NCI-H2196 (cell line): Measurements from ENCODE around the gene OPHN1.
"Not testable (repeated sequence)": the region's sequence is repeated elsewhere in the genome, so short reads cannot be mapped to it uniquely, and the experiment has no call there.

Experiments
- DNase-seq: peaks from one replicate; lab custom pipeline; 2025; ENCODE audit not compliant: unreplicated experiment; lab: John Stamatoyannopoulos, UW

The OPHN1 gene

DNA sequence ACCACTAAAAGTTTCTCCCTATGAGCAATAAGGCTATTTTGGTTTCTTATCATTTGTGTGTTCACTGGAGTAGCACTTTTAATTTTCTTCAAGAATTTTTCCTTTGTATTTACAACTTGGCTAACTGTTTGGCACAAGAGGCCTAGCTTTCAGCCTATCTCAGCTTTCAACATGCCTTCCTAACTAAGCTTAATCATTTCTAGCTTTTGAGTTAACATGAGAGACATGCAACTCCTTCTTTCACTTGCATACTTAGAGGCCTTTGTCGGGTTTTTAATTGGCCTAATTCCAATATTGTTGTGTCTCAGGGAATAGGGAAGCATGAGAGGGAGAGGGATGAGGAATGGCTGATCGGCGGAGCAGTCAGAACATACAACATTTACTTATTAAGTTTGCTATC is 349.8 kb downstream of the OPHN1 start:
- DNase-seq: no peak

DNA sequence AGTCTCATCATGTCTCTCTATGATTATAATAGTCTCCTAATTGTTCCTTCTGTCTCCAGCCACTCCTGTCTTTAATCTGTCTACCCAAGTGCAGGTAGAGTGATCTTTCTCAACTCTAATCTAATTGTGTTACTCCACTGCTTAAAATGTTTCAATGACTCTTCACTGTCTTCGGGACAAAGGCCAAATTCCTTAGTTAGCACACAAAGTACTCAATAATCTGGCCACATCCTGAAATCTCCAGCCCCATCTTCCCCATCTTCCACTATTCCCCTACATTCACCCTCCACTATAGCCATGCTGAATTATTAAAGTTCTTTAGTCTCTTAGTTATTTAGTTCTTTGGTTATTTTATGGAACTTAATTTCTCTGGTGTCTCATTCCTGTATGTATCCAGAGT is 353.3 kb downstream of the OPHN1 start:
- no peak for DNase-seq

DNA sequence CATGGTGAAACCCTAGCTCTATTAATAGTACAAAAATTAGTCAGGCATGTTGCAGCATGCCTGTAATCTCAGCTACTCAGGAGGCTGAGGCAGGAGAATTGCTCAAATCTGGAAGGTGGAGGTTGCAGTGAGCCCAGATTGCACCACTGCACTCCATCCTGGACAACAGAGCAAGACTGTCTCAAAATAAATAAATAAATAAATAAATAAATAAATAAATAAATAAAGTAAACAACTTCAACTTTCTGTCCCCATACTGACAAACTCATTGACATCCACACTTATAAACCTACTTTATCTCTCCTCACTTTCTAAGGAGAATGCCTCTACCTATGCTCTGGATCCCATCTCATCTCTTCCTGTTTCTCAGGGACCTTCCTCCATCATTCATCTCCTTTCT is 354.5 kb downstream of the OPHN1 start:
- DNase-seq: not testable (repeated sequence)

DNA sequence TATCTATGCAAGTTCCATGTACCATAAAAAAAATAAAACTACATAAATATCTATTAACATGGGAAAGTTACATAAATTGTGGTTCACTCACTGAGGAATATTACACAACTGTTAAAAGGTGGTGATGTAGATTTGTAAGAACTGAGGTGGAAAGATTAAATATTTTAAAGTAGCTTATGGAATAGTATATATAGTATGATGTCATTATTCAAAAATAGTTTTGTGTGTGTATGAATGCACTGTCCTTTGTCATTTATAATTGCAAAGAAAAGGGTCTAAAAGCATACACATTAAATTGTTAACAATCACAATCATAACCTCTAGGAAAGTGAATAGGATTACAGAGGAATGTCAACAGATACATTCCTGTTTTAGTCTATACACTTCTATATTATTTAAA is 355.9 kb downstream of the OPHN1 start:
- no peak for DNase-seq

DNA sequence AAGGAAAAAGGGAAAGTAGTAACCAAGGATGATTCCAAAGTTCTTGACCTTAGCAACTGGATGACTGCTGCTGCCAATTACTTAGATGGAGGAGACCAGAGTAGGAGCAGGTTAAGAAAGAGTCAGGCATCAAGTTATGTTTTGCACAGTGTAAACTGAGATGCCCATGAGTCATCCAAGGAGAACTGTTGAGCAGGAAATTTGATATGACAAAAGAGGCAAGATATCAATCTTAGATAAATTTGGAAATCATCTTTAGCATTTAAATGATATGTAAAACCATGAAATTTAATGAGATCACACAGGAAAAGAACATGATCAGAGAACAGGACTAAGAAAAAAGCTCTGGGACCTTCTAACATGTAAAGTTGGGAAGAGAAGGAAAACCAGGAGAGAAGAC is 361.3 kb downstream of the OPHN1 start:
- no peak for DNase-seq

DNA sequence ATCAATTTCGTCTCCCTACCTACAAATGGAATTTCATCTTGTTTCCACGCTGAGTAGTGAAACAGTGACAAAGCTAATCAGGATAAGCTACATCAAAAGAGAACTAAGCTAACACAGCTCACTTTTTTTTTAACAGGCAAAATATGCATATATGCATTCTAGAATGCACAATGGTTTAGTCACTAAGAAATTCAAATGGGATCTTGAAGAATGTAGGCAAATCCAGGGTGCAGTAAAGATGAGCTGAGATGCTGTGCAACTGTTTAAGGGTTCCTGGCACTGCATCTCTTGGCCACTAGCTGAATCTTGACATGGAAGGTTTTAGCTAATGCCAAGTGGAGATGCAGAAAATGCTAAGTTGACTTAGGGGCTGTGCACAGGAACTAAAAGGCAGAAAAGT is 363.2 kb downstream of the OPHN1 start:
- DNase-seq: not testable (repeated sequence)

DNA sequence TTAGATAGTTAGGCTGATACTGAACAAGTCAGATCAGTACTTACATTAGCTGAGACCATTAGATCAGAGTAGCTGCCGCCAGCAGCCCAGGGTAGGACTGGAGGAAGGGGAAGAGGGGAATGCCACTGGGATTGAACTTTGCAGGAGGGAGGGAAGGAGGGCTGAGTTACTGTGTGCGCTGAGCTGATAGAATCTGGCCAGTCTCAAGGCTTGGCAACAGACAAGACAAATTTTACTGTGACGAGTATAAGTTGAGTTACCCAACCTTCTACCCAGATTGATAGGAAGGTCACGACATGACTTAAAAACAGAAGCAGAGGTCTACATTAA is 372.1 kb downstream of the OPHN1 start:
- DNase-seq: no peak

DNA sequence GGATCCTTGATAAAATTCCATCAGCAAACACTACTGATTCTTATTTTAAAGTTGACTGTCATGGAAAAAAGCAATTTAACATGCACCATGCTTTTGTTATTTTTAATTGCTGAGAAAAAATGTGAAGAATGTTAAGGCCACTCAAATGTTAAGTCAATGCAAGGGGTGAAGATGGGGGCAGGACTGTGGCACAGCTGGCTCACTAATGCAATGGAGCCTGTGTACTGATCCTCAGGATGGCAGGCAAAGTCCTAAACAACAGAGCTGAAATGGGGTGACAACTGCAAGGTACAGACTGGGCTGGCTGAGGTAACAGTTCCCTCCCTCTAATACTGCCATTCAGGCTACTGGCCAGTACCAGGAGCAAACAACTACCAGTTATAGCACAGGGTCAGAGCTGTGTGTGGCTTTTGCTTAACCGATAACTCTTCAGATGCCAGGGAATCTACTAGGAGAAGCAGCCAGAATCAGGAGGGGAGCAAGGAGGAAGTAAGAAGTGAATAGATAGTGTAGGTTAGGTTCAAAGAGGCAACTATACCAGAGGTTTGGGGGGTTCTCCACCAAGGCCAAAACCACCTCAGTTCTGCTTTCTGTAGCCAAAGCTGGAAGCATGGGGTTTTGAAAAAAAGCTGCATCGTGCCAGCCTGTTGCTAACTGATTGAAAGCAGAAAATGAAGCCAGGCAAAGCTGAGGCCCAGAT is 372.6 kb downstream of the OPHN1 start:
- no peak for DNase-seq

DNA sequence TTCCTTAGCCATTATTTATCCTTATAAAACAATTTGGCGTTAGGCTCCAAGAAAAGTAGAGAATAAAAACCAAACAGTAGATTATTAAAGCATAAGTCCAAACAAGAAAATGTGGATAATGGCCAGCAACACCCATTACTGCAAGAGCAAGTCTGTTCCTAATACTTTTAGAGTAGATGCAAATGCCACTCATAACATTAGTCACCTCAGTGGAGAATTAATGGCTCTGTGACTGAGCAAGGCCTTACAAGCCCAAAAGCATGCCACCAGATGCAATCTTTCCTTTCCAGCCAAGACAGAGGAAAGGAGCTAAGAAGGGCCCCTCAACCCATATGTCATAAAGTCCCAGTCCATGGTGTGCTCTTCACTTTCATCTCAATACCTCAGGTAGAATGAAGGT is 373.8 kb downstream of the OPHN1 start:
- no peak for DNase-seq

DNA sequence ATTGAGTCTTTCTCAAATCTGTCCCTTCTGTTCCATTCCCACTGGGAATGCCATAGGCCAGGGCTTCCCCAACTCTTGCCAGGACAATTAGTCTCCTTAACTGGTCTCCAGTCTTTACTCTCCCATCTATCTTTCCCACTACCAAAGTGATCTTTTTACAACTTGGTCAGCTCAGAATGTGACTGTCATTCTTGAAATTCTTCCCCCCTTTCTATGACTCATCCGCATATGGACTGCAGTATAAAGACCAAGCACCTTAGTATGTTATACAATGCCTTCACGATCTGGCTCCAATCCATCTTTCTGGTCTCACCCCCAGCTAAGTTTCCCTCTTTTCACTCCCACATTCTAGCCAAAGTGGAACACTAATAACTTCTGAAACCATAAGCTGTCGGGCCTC is 383.8 kb downstream of the OPHN1 start:
- DNase-seq: no peak

DNA sequence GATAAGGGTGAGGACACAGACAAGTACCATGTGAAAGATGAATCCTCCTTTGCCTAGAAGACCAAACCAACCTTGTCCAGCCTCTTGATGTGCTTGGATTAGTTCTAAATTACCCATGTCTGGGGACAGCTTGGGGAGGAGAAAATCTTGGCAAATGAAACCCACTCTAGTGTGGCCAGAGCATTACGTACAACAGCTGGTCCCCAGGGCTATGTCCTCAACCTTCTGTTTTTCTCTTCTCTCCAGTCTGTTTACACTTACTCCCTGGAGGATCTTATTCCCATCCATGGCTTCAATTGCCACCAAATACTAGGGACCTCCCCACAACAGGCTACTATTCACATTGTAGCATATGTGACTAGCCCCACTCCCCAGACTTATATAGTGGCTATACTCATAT is 384.5 kb downstream of the OPHN1 start:
- DNase-seq: no peak

DNA sequence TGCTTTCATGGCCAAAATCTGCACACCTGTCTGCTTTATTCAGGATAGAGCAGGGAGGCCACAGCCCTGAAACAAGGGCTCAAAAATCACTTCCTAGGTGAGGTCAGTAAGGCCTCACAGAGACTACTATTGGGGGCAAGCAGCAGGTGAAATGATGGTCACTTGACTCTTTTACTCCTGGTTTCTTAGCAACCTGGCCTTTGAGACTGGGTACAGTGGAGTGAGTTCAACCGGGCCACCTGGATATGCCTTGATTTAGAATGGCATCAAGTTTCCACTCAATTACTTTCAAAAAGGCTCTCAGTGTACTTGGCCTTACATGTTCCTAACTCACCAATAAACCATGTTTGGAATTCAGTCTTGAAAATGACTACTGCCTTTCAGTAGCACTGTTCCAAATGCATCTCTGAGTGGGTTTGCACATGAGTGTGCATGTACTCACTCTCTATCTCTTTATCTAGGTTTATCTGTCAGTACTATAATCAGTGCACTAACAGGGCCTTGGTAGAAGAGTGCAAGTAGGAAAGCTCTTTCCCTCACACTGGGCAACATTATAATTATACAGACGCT is 388.2 kb downstream of the OPHN1 start:
- DNase-seq: peak; percentile 45

DNA sequence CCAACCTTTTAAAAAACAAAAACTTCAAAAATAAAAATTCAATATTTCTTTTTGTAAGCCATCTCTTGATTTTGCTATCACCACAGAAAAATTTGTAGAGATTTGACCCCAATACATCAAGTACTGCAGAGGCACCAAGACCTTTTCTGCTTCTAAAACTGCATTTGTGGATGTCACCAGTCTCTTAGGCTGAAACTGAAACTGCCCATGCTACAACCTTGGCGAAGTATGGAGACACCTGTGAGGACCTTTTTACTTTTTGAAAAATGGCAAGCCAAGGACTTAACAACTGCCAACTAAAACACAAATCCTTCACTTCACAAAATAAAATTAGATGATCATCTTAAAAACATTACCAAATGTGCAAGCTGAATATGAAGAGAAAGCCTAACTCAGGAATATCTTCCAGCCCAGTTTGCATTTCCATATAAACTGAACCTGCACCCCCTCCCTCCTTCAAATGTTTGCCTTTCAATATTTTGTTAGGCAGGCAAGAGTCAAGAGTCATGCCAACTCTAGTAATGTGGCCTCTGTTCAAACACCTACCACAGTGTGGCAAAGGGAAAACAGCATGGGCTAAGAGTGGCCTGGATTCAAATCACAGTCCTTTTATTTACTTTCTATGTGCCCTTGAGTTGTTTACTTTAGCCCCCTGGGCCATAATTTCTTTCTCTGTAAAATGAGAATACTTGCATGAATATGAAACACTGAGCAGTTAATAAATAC is 389.4 kb downstream of the OPHN1 start:
- DNase-seq: peak; percentile 8

DNA sequence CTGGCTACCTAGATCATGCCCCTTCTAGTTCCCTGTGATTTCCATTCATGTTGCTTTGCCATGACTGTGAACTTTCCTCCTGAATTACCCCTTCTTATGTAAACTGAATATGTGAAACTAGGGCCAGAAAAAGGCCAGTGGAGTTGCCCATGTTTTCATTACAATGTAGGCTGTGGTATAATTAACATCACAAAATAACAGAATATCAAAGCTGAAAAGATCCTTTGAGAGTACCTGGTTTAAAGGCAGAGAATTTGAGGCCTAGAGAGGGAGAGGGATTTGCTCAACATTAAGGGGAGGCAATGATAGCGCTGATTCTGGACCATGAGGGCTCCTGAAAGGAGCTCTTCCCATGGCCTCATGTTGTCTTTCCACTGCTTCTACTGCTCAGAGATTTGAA is 392.2 kb downstream of the OPHN1 start:
- DNase-seq: no peak

DNA sequence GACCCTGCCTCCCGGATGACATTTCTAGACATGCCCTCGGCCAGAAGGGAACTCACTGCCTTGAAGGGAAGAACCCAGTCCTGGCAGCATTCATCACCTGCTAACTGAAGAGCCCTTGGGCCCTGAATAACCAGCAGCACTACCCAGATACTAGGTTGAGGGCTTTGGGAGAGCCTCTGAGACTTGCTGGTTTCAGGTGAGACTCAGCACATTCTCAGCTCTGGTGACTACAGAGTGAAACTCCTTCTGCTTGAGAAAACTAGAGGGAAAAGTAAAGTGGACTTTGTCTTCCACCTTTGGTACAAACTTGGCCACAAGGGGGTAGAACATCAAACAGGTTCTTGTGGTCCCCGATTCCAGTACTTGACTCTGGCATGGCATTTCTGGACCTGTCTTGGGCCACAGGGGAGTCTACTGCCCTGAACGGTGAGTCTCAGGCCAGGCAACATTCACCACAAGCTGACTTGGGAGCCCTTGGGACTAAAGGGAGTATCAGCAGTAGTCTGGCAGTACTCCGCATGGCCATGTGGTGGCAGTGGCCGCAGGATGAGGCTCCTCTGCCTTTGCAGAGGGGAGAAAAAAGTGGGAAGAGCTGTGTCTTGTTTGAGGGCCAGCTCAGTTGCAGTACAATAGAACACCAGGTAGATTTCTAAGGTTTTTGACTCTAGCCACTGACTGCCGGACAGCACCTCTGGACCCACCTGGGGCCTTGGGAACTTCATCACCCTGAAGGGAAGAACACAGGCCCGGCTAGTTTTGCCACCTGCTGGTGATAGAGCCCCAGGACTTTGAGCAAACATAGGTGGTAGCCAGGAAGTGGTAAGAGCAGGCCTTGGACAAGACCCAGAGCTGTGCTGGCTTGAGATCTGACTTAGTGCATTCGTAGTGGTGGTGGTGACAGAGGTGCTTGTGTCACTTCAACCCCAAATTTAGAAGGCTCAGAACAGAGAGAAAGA is 414.8 kb downstream of the OPHN1 start:
- no peak for DNase-seq

DNA sequence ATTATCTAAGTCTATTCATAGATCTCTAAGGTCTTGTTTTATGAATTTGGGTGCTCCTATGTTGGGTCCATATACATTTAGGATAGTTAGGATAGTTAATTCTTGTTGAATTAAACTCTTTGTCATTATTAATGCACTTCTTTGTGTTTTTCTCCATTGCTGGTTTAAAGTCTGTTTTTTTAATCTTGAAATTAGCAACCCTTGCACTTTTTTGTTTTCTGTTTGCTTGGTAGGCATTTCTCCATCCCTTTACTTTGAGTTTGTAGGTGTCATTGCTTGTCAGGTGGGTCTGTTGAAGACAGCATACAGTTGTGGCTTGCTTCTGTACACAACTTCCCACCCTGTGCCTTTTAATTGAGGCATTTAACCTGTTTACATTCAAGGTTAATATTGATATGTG is 434.8 kb downstream of the OPHN1 start:
- no peak for DNase-seq
